Liver (tissue), 9 donors: ENCODE results near the gene TRPV4. TPM values are rescaled to one million over a fixed set of nuclear protein-coding genes. Genes with fewer than 3 reads are reported as not detected.

Experiments used
- DNase-seq: peaks from one replicate; pipeline ENCODE4 v3.0.0-alpha.2; 2017; ENCODE audit warnings: low spot score
- H3K27ac ChIP-seq, 2 donors: one replicate each; pipeline ENCODE4 v1.7.0; 2013; ENCODE audit warnings: inconsistent platforms in 2 of 2, low read length in 2 of 2, control low read depth in 1 of 2, low read depth in 1 of 2, mild to moderate bottlenecking in 1 of 2
- H3K27me3 ChIP-seq, 4 donors: one replicate each; pipeline versions ENCODE4 v1.6.1 to v1.7.0; 2013; ENCODE audit warnings: low read length in 3 of 4, inconsistent platforms in 1 of 4, mild to moderate bottlenecking in 1 of 4, moderate library complexity in 1 of 4; ENCODE audit not compliant: control insufficient read depth in 4 of 4, insufficient read depth in 4 of 4
- H3K36me3 ChIP-seq, 4 donors: one replicate each; pipeline versions ENCODE4 v1.6.1 to v1.7.0; 2013; ENCODE audit warnings: low read length in 3 of 4, mild to moderate bottlenecking in 3 of 4, low read depth in 1 of 4, moderate library complexity in 1 of 4; ENCODE audit not compliant: control insufficient read depth in 4 of 4, insufficient read depth in 3 of 4
- H3K4me1 ChIP-seq, 4 donors: one replicate each; pipeline versions ENCODE4 v1.6.1 to v1.7.0; 2013; ENCODE audit warnings: low read length in 3 of 4, mild to moderate bottlenecking in 3 of 4, moderate library complexity in 1 of 4; ENCODE audit not compliant: control insufficient read depth in 4 of 4, insufficient read depth in 4 of 4
- H3K4me3 ChIP-seq, 3 donors: one replicate each; pipeline versions ENCODE4 v1.6.1 to v1.7.0; 2013; ENCODE audit warnings: low read length in 3 of 3, control low read depth in 1 of 3, low read depth in 1 of 3, mild to moderate bottlenecking in 1 of 3
- H3K9ac ChIP-seq, 2 donors: one replicate each; pipeline ENCODE4 v1.7.0; 2013; ENCODE audit warnings: low read length in 2 of 2, mild to moderate bottlenecking in 2 of 2, moderate library complexity in 2 of 2, control low read depth in 1 of 2, low read depth in 1 of 2
- H3K9me3 ChIP-seq, 4 donors: one replicate each; pipeline versions ENCODE4 v1.6.1 to v1.7.0; 2013; ENCODE audit warnings: low read length in 3 of 4; ENCODE audit not compliant: control insufficient read depth in 4 of 4
- EGR1 ChIP-seq, 2 donors: IDR thresholded peaks; 2 replicates each; pipeline ENCODE4 v1.6.1; 2016 to 2018; ENCODE audit warnings: antibody characterized with exemption in 2 of 2, low read depth in 2 of 2
- FOXA1 ChIP-seq: IDR thresholded peaks from 2 replicates; pipeline ENCODE4 v1.6.1; 2016; ENCODE audit warnings: antibody characterized with exemption
- FOXA2 ChIP-seq: IDR thresholded peaks from 2 replicates; pipeline ENCODE4 v1.6.1; 2016; ENCODE audit warnings: antibody characterized with exemption
- GABPA ChIP-seq, 2 donors: IDR thresholded peaks in 1 of 2; conservative IDR thresholded peaks in 1 of 2; 2 replicates each; pipeline ENCODE4 v1.6.1; 2016; ENCODE audit warnings: antibody characterized with exemption in 2 of 2, mild to moderate bottlenecking in 1 of 2, moderate library complexity in 1 of 2
- HNF4A ChIP-seq, 2 donors: conservative IDR thresholded peaks; 2 replicates each; pipeline ENCODE4 v1.6.1; 2016; ENCODE audit warnings: antibody characterized with exemption in 2 of 2, mild to moderate bottlenecking in 2 of 2
- JUND ChIP-seq, 2 donors: IDR thresholded peaks; 2 replicates each; pipeline ENCODE4 v1.6.1; 2016; ENCODE audit warnings: antibody characterized with exemption in 2 of 2
- NR2F2 ChIP-seq: IDR thresholded peaks from 2 replicates; pipeline ENCODE4 v1.6.1; 2016; ENCODE audit warnings: antibody characterized with exemption
- RAD21 ChIP-seq, 2 donors: IDR thresholded peaks; 2 replicates each; pipeline ENCODE4 v1.6.1; 2016; ENCODE audit warnings: antibody characterized with exemption in 2 of 2, mild to moderate bottlenecking in 2 of 2
- RXRA ChIP-seq, 2 donors: IDR thresholded peaks; 2 replicates each; pipeline ENCODE4 v1.6.1; 2017 to 2018; ENCODE audit warnings: antibody characterized with exemption in 2 of 2, mild to moderate bottlenecking in 1 of 2
- TAF1 ChIP-seq: conservative IDR thresholded peaks from 2 replicates; pipeline ENCODE4 v1.6.1; 2016; ENCODE audit warnings: antibody characterized with exemption, mild to moderate bottlenecking
- YY1 ChIP-seq: IDR thresholded peaks from 2 replicates; pipeline ENCODE4 v1.6.1; 2016; ENCODE audit warnings: antibody characterized with exemption, mild to moderate bottlenecking
- WGBS: extraction: QIAGEN DNeasy Blood & Tissue Kit; methylation state at CpG from one replicate; pipeline ENCODE4 v1.1.7; 2013; 5-methylcytosine and 5-hydroxymethylcytosine counted together
- polyA plus RNA-seq, 2 donors: library from polyadenylated mRNA; stranded (reverse) in 1 of 2; unstranded in 1 of 2; fragments of 200-250 nt in 1 of 2; fragments of >200 nt in 1 of 2; fragmentation: Nextera tagmentation in 1 of 2; extraction: Ambion mirVana in 1 of 2; gene quantifications; one replicate each; pipeline versions ENCODE4 v1.2.1 to v1.2.3, GENCODE V29; 2013 to 2015
- total RNA-seq, 2 donors: library from RNA; depleted of rRNA; stranded (reverse); fragments of >200 nt; gene quantifications; one replicate each; pipeline ENCODE4 v1.2.3, GENCODE V29; 2014
- TF ChIP-seq, protein P1 (sequence below): IDR thresholded peaks from 2 replicates; pipeline ENCODE4 v1.6.1; 2016; ENCODE audit warnings: antibody characterized with exemption
- TF ChIP-seq, protein P2 (sequence below): IDR thresholded peaks from 2 replicates; pipeline ENCODE4 v1.6.1; 2016; ENCODE audit warnings: antibody characterized with exemption
- TF ChIP-seq, protein P3 (sequence below): fragments of 150-350 bp; IDR thresholded peaks from 2 replicates; pipeline ENCODE4 v1.5.1; 2017; ENCODE audit warnings: improper control_type of control experiment, low read depth, low read length; ENCODE audit not compliant: missing input control
- TF ChIP-seq, protein P4 (sequence below): IDR thresholded peaks from 2 replicates; pipeline ENCODE4 v1.6.1; 2016; ENCODE audit warnings: antibody characterized with exemption, mild to moderate bottlenecking
- donor health status: healthy.
- donor health status: healthy.
- donor health status: healthy.
- donor health status: healthy.
- donor health status: healthy.

The TRPV4 gene
- total and polyA plus RNA-seq, 4 donors, result 1.3 to 9.6 (median 3.9) TPM

DNA sequence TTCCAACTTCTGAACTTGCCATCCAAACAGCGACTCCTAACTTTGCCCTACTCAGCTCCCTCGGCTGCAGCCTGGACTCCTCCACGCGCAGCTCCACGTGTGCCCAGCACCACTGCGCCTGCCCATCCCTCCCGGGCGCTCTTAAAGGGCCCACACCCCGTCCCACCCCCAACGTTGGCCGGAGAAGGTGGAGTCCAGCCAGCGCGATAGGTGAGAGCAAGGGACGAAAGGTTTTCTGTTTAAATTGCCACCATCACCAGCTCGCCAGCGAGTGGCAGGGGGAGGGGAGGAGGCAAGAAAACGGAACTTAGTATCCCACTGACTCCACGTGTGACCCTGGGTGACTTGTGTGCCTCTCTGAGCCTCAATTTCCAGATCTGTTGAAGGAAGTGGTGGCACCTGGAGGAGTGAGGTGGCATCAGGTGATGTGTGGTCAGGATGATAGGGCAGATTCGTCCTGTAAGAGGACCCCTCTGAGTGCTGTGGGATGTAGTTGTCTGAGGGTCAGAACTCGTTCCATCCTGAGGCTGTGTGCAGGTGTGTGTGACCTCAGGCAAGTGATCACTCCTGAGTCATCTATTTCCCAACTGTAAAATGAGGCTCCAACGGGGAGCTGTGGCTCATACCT, 59.7 kb downstream of the TRPV4 start:
- H3K27me3 ChIP-seq, result no peaks in the 10 kb centered on the region
- TF ChIP-seq YY1, result no peak
- TF ChIP-seq FOXA1, result no peak
- TF ChIP-seq RAD21 (IDR thresholded peaks at IDR 0.05), result peak in 1 of 2 donors; percentile 19
- TF ChIP-seq, protein P1, sequence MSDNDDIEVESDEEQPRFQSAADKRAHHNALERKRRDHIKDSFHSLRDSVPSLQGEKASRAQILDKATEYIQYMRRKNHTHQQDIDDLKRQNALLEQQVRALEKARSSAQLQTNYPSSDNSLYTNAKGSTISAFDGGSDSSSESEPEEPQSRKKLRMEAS, result no peak
- no peak for TF ChIP-seq JUND (IDR thresholded peaks at IDR 0.05)
- peak in 1 of 2 donors; percentile 37 for TF ChIP-seq RXRA (IDR thresholded peaks at IDR 0.05)
- TF ChIP-seq FOXA2, result no peak
- TF ChIP-seq GABPA (IDR thresholded peaks at IDR 0.05 in 1 of 2, conservative IDR thresholded peaks at IDR 0.05 in 1 of 2), result no peak
- H3K9ac ChIP-seq, result no peak overlapping the region
- WGBS, result 17% methylated on average over 21 of the region's 21 CpGs
- H3K4me3 ChIP-seq, result no peak overlapping the region
- peaks cover 0 to 19% (median 16%) of the 10 kb centered on the region in 4 donors for H3K4me1 ChIP-seq
- DNase-seq, result no peak
- H3K9me3 ChIP-seq, result no peaks in the 10 kb centered on the region
- H3K27ac ChIP-seq, result no peak overlapping the region
- H3K36me3 ChIP-seq, result no peaks in the 10 kb centered on the region

DNA sequence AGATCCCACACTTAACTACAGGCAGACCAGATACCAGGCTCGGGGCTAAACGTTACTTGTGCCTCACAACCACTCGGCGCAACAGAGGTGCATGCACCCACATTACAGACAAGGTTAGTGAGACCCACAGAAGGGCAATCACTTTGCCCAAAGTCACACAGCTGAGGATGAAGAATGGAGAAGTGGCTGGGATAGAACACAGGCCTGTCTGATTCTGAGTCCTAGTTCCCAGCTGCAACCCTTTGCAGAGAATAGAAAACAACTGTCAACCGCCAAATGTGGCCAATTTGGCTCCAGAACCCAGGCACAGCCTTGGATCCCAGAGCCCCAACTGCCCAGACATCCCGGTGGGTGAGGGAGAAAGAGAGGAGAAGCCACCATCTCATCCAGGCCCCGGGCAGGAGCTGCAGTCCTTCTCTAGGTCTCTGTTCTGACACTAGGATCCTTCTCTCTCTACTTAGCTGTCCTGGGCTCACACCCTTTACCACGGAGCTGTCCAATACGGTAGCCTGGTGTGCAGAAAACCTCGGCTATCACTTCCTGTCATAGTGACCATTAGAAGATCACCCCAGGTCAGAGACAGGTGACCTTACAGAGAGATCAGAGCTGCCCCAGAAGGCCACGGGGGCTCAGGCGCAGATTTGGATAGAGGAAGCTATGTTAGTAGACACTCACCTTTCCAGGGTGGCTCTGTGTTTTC, 60.4 kb downstream of the TRPV4 start:
- H3K9ac ChIP-seq, result no peak overlapping the region

DNA sequence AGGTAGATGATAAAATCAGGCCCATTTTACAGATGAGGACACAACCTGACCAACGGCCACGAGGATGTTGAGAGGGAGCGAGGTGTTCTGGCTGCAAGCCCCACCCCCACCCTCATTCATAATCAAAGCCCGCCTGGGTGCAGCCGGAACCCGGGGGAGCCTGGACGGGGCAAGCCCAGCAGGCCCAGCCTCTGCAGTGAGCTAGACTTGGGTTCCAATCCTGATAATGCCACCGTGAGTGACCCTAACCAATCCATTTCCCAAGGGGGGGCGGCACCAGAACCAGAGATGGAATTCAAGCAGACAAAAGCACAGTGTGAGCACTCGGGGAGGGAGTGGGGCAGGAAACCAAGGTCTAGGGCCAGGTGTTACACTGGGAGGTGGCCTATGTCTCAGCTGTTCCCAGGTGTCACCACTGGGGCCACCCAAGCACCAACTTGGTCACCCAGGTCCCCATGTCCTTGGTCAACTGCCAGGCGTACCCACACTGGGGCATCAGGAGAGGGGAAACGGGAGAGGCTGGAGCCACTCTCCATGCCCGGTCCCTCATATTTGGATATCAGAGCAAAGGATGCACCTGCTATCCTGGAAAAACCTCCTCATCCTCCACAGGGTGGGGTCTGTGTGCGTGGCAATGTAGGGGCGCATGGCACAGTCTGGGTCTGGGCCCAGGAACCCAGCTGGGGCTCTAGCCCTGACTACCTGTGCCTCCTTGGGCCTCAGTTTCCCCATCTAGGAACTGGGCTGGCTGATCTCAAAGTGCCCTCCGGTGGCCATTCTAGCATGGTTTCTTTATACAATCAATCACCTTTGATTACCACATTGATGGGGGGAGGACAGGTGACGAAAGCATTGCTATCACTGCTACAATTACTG, 61.2 kb downstream of the TRPV4 start:
- peaks cover 0 to 19% (median 16%) of the 10 kb centered on the region in 4 donors for H3K4me1 ChIP-seq
- 90% methylated on average over 17 of the region's 17 CpGs for WGBS
- no peak overlapping the region for H3K9ac ChIP-seq
- peak; percentile 25 for DNase-seq
- H3K36me3 ChIP-seq, result no peaks in the 10 kb centered on the region
- H3K27me3 ChIP-seq, result no peaks in the 10 kb centered on the region
- H3K27ac ChIP-seq, result no peak overlapping the region
- H3K4me3 ChIP-seq, result no peak overlapping the region
- no peaks in the 10 kb centered on the region for H3K9me3 ChIP-seq
- TF ChIP-seq, protein P2, sequence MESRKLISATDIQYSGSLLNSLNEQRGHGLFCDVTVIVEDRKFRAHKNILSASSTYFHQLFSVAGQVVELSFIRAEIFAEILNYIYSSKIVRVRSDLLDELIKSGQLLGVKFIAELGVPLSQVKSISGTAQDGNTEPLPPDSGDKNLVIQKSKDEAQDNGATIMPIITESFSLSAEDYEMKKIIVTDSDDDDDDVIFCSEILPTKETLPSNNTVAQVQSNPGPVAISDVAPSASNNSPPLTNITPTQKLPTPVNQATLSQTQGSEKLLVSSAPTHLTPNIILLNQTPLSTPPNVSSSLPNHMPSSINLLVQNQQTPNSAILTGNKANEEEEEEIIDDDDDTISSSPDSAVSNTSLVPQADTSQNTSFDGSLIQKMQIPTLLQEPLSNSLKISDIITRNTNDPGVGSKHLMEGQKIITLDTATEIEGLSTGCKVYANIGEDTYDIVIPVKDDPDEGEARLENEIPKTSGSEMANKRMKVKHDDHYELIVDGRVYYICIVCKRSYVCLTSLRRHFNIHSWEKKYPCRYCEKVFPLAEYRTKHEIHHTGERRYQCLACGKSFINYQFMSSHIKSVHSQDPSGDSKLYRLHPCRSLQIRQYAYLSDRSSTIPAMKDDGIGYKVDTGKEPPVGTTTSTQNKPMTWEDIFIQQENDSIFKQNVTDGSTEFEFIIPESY, result no peak
- TF ChIP-seq, protein P3, sequence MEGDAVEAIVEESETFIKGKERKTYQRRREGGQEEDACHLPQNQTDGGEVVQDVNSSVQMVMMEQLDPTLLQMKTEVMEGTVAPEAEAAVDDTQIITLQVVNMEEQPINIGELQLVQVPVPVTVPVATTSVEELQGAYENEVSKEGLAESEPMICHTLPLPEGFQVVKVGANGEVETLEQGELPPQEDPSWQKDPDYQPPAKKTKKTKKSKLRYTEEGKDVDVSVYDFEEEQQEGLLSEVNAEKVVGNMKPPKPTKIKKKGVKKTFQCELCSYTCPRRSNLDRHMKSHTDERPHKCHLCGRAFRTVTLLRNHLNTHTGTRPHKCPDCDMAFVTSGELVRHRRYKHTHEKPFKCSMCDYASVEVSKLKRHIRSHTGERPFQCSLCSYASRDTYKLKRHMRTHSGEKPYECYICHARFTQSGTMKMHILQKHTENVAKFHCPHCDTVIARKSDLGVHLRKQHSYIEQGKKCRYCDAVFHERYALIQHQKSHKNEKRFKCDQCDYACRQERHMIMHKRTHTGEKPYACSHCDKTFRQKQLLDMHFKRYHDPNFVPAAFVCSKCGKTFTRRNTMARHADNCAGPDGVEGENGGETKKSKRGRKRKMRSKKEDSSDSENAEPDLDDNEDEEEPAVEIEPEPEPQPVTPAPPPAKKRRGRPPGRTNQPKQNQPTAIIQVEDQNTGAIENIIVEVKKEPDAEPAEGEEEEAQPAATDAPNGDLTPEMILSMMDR, result peak; percentile 13
- TF ChIP-seq HNF4A (conservative IDR thresholded peaks at IDR 0.05) (no peak), FOXA1 (no peak), GABPA (IDR thresholded peaks at IDR 0.05 in 1 of 2, conservative IDR thresholded peaks at IDR 0.05 in 1 of 2) (no peak), TAF1 (no peak), JUND (IDR thresholded peaks at IDR 0.05) (no peak), RAD21 (IDR thresholded peaks at IDR 0.05) (peak; percentile 58 to 69), FOXA2 (no peak), YY1 (no peak), EGR1 (IDR thresholded peaks at IDR 0.05; ENCODE audit: low read depth in 2 of 2) (no peak), NR2F2 (no peak)
- TF ChIP-seq, protein P1, result no peak
- TF ChIP-seq, protein P4, sequence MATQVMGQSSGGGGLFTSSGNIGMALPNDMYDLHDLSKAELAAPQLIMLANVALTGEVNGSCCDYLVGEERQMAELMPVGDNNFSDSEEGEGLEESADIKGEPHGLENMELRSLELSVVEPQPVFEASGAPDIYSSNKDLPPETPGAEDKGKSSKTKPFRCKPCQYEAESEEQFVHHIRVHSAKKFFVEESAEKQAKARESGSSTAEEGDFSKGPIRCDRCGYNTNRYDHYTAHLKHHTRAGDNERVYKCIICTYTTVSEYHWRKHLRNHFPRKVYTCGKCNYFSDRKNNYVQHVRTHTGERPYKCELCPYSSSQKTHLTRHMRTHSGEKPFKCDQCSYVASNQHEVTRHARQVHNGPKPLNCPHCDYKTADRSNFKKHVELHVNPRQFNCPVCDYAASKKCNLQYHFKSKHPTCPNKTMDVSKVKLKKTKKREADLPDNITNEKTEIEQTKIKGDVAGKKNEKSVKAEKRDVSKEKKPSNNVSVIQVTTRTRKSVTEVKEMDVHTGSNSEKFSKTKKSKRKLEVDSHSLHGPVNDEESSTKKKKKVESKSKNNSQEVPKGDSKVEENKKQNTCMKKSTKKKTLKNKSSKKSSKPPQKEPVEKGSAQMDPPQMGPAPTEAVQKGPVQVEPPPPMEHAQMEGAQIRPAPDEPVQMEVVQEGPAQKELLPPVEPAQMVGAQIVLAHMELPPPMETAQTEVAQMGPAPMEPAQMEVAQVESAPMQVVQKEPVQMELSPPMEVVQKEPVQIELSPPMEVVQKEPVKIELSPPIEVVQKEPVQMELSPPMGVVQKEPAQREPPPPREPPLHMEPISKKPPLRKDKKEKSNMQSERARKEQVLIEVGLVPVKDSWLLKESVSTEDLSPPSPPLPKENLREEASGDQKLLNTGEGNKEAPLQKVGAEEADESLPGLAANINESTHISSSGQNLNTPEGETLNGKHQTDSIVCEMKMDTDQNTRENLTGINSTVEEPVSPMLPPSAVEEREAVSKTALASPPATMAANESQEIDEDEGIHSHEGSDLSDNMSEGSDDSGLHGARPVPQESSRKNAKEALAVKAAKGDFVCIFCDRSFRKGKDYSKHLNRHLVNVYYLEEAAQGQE, result no peak

More for the DNA sequence above, 60.4 kb downstream of the TRPV4 start:
- peak overlapping the region in 1 of 2 donors; percentile 9 for H3K27ac ChIP-seq
- H3K27me3 ChIP-seq, result no peaks in the 10 kb centered on the region
- H3K36me3 ChIP-seq, result no peaks in the 10 kb centered on the region
- no peak overlapping the region for H3K4me3 ChIP-seq
- no peak for DNase-seq
- peaks cover 0 to 19% (median 16%) of the 10 kb centered on the region in 4 donors for H3K4me1 ChIP-seq
- H3K9me3 ChIP-seq, result no peaks in the 10 kb centered on the region
- TF ChIP-seq GABPA (IDR thresholded peaks at IDR 0.05 in 1 of 2, conservative IDR thresholded peaks at IDR 0.05 in 1 of 2), result no peak
- WGBS, result 55% methylated on average over 12 of the region's 12 CpGs
